GM18867 (cell line): ENCODE data around the gene HOXB6.

Experiments used
- ATAC-seq: cut with Tn5 transposase; IDR thresholded peaks from one replicate; pipeline ENCODE4 v1.9.1; 2021; ENCODE audit warnings: mild to moderate bottlenecking, moderate library complexity; ENCODE audit not compliant: unreplicated experiment

Gene HOXB6

DNA sequence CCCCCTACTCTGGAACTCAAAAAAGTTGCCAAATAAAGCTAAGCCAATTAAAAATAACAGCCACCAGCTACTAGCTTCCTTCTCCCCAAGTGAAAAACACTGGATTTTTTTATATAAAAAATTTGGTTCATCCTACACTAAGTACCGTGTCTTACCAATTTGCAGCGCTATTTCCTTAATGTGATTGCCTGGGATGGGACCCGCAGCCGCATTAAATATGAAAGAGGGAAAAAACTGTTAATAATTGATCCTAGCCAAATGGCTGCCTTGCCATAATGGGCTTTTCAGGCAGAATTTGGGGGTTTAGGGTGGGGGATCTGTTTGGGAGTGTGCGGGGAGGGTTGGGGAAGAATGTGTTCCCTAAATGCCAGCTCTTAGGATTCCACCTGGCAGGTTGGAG is 19.3 kb upstream of the HOXB6 start:
- no peak for ATAC-seq

DNA sequence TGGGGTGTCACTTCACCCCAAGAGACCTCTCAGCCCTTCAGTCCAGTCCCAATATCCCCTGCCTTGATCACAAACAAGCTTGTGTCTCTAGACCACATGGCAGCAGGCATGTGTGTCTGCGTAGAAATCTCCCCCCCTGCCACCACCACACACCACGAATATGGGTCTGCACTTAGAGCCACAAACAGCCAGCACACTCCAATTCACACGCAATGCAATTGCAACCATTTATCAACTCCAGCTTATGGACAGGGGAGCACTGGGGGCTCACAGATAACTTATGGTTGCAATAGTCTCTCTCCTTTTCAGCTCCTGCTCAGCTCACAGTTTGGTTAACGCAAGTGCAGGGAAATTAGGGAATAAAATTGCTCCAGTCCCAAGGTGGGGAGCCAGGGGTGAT is 18.8 kb upstream of the HOXB6 start:
- no peak for ATAC-seq

- no peak for ATAC-seq
Measured at GRCh38 chr17:48622857-48623256, 18.1 kb upstream of the HOXB6 start.

GRCh38 chr17:48621410-48622392 is 16.9 kb upstream of the HOXB6 start:
- no peak for ATAC-seq

GRCh38 chr17:48620461-48621139 is 15.8 kb upstream of the HOXB6 start:
- no peak for ATAC-seq

GRCh38 chr17:48619826-48620449 is 15.2 kb upstream of the HOXB6 start:
- no peak for ATAC-seq

- no peak for ATAC-seq
Measured at GRCh38 chr17:48618256-48618896, 13.6 kb upstream of the HOXB6 start.

DNA sequence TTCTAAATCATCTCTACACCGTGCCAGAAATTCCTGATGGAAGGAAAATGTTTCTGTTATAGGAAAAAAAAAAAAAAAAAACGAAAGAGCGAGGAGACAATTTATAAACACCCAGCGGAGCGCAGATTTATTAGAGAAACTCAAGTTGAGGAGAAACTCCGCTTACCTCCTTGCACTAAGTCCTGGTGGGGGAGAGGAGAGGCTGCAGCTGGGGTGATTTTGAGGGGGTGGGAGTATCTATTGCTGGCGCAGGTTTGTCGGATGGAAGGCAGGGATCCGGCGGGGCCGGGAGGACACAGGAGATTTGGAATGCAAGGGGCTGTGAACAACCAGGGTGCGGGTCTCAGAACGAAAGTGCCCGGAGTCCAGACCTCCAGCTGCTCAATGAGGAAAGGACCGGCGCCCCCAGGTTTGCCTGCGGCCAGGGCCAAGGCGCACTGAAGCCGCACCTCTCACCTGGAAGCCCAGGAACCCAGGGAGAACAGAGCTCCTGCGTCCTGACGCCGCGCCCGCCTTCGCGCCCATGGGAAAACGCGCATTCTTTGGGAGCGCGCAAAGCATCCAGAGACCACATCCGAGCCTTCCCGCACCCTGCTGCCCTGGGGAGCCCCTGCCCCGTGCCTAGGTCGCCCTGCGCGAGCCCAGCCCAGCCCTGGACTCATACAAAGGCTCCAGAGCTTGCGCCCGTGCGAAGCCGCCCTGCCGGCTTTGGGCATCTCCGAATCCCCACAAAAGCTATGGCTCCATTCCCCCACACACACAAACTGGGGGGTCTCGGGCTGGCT is 12.9 kb upstream of the HOXB6 start:
- ATAC-seq, result no peak

DNA sequence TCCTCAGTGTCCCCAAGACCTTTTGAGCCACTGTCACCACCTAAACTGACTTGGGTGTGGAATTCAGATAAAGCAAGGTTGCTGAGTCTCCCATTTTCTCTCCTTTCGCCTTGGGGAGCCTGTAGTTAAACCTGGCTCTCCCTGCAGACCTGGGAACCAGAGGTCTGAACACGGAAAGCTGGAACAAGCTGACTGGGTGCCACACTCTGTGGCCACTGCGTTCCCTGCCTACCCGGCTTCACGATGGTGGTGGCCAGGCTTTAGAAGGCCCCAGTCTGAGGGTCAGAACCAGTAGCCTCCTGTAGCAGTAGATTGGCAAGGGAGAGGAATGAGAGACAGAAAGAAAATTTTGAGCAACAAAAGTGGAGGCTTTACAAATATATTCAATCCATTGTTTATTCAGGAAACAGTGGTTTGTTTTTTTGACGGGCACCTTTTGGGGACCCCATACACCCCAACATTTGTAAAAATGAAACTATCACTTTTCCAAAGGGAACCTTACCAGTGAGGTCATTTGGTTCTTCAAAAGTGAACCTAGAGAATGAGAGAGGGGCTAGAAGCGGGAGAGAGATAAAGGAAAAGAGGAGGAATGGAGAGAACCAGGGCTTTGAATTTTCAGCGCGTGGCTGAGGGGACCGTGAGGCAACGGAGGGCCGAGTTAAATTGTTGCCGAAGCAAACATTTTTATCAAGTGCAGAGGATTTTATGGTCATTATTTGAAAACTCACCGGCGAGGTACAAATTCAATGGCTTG is 12.1 kb upstream of the HOXB6 start:
- no peak for ATAC-seq

- no peak for ATAC-seq
Measured at GRCh38 chr17:48615963-48616716, 11.4 kb upstream of the HOXB6 start.

DNA sequence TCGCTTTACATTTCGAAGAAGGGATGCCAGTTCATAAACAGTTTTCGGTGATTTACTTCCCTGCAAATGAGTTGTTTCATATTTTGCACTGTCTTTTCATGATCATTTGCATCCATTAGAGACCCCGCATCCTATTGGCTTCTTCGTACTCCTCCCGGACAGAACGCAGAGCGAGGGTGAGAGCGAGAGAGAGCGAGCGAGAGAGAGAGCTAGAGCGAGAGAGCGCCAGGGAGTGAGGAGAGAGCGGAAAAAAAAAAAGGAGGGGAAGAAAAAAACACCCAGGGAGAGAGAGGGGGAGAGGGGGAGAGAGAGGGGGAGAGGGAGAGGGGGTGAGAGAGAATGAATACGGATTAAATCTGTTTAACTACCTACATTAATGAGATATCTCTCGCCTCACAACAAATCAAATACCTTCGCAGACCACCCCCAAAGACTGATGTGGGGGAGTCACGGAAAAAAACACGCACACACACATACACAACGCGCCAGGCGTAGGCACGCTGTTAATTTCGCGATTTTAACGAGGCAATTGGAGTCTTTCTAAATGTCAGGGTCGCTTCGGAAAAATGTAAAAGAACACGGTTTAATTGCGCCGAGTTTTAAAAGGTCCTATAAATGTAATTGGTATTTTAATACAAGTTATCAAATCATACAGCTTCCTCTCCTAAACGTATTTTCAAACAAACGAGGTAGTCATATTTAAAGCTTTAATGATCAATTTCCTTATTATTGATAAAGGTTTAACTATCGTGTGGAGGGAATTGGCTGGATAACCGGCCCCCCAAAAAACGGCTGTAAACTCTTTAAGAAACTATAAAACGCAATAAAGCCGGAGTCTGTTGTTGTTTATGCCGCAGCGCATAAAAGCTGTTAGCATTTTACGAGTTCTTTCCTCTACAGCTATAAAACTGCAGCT is 10.5 kb upstream of the HOXB6 start, which contains the start of gene HOXB8:
TSS of gene HOXB8 (minus strand) at position 246 of the 916 bp plus-strand sequence. CDS start 588 bp downstream, outside the sequence.
- no peak for ATAC-seq

GRCh38 chr17:48613862-48614694 is 9.3 kb upstream of the HOXB6 start:
- ATAC-seq, result no peak

- no peak for ATAC-seq
Measured at GRCh38 chr17:48612854-48613691, 8.3 kb upstream of the HOXB6 start.

DNA sequence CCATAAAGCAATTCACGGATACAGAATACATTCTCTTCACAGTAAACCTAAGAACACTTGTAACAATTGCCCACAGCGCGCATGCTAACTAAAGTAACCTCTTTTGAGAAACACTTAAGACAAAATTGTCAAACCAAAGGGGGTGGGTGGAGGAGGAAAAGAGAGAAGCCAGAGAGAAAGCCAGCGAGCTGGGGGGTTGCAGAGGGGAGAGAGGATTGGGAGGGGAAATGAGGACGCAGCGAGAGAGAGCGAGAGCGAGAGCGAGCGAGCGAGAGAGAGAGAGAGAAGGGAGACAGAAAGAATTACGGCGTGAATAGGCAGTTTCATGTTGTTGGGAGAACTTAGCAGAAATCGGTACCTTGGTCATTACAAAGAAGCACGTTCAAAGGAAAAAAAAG is 7.7 kb upstream of the HOXB6 start:
- ATAC-seq, result no peak

DNA sequence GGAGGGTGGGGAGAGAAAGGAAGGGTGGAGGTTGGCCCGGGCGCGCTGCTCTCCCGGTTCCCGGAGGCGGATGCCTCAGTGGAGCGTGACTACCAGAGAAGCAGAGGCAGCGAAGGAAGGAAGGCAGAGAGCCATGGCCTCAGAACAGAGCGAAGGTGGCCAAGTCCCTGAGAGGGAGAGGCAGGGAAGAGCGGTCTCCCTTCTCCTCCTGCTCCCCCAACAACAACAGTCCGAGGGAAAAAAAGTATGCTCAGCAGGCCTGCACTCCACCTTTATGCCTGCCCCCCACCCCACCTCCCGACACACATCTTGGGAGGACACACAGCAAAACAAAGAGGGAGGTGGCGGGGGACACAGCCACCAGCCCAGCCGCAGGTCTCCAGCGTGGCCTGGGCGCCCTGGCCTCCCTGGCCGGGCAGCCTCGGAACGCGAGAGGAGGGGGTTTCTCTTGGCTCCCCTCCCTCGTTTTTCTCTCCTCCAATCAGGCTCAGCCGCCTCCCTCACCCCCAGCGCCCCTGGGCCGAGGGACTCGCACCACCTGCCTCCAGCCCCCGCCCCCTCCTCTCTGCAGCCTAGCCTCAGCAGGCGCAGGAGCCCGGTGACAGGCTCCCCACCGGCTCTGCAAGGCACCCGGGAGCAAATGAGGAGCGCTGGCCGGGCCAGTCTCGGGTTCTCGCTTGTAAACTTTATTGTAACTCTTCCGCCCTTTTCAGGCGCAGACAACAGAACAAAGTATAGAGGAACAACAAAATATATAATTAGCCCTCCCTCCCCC is 7.1 kb upstream of the HOXB6 start:
- ATAC-seq, result no peak
